Measurements from ENCODE around the gene EIF3I.

Gene EIF3I

DNA sequence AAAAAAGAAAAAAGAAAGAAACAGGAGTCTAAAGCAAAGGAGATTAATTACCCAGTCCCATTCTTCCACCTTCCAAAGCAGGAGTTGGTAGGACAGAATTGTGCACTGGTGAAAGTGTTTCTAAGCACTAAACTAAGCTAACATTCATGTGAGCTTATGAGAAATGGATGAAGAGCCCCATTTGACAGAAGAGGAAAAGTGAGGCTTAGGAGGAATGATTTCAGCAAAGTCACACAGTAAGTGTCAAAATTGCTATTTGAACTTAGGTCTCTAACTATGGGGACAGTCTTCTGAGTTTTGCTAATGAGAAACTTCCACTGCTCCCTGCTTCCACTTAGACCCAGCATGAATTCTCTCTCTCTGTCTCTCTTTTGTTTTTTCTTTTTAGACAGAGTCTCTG, 47.5 kb downstream of the EIF3I start:
- Mint-ChIP-seq H3K27me3 (ENCODE audit: low read depth, poor library complexity) (peaks cover 6% of the 10 kb centered on the region), H3K36me3 (ENCODE audit: low read depth) (no peaks in the 10 kb centered on the region), H3K4me1 (peaks cover 23% of the 10 kb centered on the region), H3K27ac (no peak overlapping the region), H3K9me3 (no peaks in the 10 kb centered on the region), H3K4me3 (no peak overlapping the region)
- TF ChIP-seq, protein P1, sequence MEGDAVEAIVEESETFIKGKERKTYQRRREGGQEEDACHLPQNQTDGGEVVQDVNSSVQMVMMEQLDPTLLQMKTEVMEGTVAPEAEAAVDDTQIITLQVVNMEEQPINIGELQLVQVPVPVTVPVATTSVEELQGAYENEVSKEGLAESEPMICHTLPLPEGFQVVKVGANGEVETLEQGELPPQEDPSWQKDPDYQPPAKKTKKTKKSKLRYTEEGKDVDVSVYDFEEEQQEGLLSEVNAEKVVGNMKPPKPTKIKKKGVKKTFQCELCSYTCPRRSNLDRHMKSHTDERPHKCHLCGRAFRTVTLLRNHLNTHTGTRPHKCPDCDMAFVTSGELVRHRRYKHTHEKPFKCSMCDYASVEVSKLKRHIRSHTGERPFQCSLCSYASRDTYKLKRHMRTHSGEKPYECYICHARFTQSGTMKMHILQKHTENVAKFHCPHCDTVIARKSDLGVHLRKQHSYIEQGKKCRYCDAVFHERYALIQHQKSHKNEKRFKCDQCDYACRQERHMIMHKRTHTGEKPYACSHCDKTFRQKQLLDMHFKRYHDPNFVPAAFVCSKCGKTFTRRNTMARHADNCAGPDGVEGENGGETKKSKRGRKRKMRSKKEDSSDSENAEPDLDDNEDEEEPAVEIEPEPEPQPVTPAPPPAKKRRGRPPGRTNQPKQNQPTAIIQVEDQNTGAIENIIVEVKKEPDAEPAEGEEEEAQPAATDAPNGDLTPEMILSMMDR (IDR thresholded peaks at IDR 0.05) = no peak
- no peak for DNase-seq

DNA sequence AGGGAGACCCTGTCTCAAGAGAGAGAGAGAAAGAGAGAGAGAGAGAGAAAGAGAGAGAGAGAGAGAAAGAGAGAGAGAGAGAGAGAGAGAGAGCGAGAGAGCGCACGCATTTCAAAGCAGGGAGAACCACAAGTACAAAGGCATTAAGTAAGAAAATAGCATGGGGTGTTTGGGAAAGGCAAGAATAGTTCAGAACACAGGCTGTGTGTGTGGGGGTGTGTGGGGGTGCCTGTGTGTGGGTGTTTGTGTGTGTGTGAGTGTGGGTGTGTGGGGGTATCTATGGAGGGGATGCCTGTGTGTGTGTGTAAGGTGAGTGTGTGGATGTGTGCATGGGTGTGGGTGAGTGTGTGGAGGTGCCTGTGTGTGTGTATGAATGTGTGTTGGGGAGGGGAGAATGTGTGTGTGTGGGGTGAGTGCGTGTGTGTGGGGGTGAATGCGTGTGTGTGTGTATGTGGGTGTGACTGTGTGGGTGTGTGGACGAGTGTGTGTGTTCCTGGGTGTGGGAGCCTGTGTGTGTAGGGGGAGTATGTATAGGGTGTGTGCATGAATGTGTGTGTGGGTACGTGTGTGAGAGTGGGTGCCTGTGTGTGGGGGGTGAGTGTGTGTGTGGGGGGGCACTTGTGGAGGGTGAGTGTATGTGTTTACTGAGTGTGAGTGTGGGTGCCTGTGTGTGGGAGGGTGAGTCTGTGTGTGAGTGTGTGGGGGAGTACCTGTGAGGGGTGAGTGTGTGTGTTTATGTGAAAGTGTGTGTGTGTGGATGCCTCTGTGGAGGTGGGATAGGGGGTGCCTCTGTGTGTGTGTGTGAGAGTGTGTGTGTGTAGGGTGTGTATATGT, 50.6 kb downstream of the EIF3I start:
- H3K4me3 Mint-ChIP-seq = no peak overlapping the region
- TF ChIP-seq, protein P1 (IDR thresholded peaks at IDR 0.05) = no peak
- no peak for DNase-seq
- peaks cover 23% of the 10 kb centered on the region for H3K4me1 Mint-ChIP-seq
- no peaks in the 10 kb centered on the region for H3K9me3 Mint-ChIP-seq
- no peaks in the 10 kb centered on the region for H3K36me3 Mint-ChIP-seq (ENCODE audit: low read depth)
- no peak overlapping the region for H3K27ac Mint-ChIP-seq
- H3K27me3 Mint-ChIP-seq (ENCODE audit: low read depth, poor library complexity) = peaks cover 8% of the 10 kb centered on the region

DNA sequence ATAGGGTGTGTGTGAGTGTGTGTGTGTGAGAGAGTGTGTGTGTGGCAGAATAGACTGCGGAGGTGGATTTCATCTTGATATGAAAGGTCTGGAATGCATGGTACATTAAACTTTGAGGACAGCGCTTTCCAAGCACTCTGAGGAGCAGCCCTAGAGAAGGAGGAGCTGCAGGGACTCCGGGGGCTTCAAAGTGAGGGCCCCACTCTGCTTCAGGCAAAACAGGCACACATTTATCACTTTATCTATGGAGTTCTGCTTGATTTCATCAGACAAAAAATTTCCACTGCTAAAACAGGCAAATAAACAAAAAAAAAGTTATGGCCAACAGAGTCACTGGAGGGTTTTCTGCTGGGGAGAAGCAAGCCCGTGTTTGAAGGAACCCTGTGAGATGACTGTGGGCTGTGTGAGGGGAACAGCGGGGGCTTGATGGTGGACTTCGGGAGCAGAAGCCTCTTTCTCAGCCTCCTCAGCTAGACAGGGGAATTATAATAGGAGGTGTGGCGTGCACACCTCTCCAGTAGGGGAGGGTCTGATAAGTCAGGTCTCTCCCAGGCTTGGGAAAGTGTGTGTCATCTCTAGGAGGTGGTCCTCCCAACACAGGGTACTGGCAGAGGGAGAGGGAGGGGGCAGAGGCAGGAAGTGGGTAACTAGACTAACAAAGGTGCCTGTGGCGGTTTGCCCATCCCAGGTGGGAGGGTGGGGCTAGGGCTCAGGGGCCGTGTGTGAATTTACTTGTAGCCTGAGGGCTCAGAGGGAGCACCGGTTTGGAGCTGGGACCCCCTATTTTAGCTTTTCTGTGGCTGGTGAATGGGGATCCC, 51.4 kb downstream of the EIF3I start:
- TF ChIP-seq, protein P1 (IDR thresholded peaks at IDR 0.05) = no peak
- Mint-ChIP-seq H3K4me1 (peaks cover 23% of the 10 kb centered on the region), H3K4me3 (no peak overlapping the region), H3K27me3 (ENCODE audit: low read depth, poor library complexity) (peaks cover 16% of the 10 kb centered on the region), H3K9me3 (no peaks in the 10 kb centered on the region), H3K27ac (no peak overlapping the region), H3K36me3 (ENCODE audit: low read depth) (no peaks in the 10 kb centered on the region)
- no peak for DNase-seq

DNA sequence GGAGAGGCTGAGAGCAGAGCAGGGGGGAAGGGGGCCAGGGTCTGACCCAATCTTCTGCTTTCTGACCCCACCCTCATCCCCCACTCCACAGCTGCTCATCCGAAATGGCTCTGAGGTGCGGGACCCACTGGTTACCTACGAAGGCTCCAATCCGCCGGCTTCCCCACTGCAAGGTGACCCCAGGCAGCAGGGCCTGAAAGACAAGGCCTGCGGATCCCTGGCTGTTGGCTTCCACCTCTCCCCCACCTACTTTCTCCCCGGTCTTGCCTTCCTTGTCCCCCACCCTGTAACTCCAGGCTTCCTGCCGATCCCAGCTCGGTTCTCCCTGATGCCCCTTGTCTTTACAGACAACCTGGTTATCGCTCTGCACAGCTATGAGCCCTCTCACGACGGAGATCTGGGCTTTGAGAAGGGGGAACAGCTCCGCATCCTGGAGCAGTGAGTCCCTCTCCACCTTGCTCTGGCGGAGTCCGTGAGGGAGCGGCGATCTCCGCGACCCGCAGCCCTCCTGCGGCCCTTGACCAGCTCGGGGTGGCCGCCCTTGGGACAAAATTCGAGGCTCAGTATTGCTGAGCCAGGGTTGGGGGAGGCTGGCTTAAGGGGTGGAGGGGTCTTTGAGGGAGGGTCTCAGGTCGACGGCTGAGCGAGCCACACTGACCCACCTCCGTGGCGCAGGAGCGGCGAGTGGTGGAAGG, 52.6 kb downstream of the EIF3I start:
- H3K4me3 Mint-ChIP-seq = no peak overlapping the region
- no peaks in the 10 kb centered on the region for H3K36me3 Mint-ChIP-seq (ENCODE audit: low read depth)
- no peak for DNase-seq
- H3K27ac Mint-ChIP-seq = peak overlapping the region; percentile 36
- peaks cover 23% of the 10 kb centered on the region for H3K4me1 Mint-ChIP-seq
- H3K9me3 Mint-ChIP-seq = no peaks in the 10 kb centered on the region
- TF ChIP-seq, protein P1 (IDR thresholded peaks at IDR 0.05) = no peak
- peaks cover 16% of the 10 kb centered on the region for H3K27me3 Mint-ChIP-seq (ENCODE audit: low read depth, poor library complexity)

DNA sequence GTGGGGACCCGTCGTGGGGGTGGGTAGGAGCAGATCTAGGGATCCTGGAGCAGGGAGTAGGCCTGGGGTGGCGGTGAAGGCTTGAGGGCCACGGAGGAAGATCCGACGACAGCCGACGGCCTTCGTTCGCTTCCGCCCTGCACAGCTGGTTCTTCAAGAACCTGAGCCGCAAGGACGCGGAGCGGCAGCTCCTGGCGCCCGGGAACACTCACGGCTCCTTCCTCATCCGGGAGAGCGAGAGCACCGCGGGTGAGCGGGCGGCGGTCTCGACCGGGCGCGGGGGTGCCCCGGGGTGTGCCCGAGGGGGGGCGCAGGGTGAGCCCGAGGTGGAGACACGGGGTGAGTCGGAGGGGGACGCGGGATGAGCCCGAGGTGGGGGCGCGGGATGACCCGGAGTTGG, 53.2 kb downstream of the EIF3I start:
- Mint-ChIP-seq H3K9me3 (no peaks in the 10 kb centered on the region), H3K36me3 (ENCODE audit: low read depth) (no peaks in the 10 kb centered on the region), H3K27ac (no peak overlapping the region), H3K4me3 (no peak overlapping the region), H3K4me1 (peaks cover 23% of the 10 kb centered on the region), H3K27me3 (ENCODE audit: low read depth, poor library complexity) (peaks cover 16% of the 10 kb centered on the region)
- no peak for DNase-seq
- TF ChIP-seq, protein P1 (IDR thresholded peaks at IDR 0.05) = no peak

Measured in nephron progenitor cell (in vitro differentiated cells).